Upper lobe of right lung (tissue), 1 donor: Measurements from ENCODE around the gene SUGCT. TPM values are rescaled to one million over a fixed set of nuclear protein-coding genes. Genes with fewer than 3 reads are reported as not detected.
"Not testable (repeated sequence)": the region's sequence is repeated elsewhere in the genome, so short reads cannot be mapped to it uniquely, and the experiment has no call there.

Experiments
- ATAC-seq: fragments of 200-7000 bp; cut with Tn5 transposase; one replicate; pipeline ENCODE4 v1.9.1; 2020; ENCODE audit warnings: mild to moderate bottlenecking, moderate library complexity
- DNase-seq: peaks from one replicate; pipeline ENCODE4 v3.0.0-alpha.2; 2020
- H3K27ac ChIP-seq: fragments of 200-600 bp; one replicate; pipeline ENCODE4 v1.8.0; 2022
- H3K27me3 ChIP-seq: fragments of 200-600 bp; one replicate; pipeline ENCODE4 v1.8.0; 2022; ENCODE audit warnings: mild to moderate bottlenecking
- H3K36me3 ChIP-seq: fragments of 200-600 bp; one replicate; pipeline ENCODE4 v1.8.0; 2022
- H3K4me1 ChIP-seq: fragments of 200-600 bp; one replicate; pipeline ENCODE4 v1.8.0; 2022
- H3K4me3 ChIP-seq: fragments of 200-600 bp; one replicate; pipeline ENCODE4 v1.8.0; 2022; ENCODE audit warnings: mild to moderate bottlenecking
- H3K9me3 ChIP-seq: fragments of 200-600 bp; one replicate; pipeline ENCODE4 v1.8.0; 2022
- CTCF ChIP-seq: fragments of 200-600 bp; IDR thresholded peaks from one replicate; pipeline ENCODE4 v1.8.0; 2022; ENCODE audit warnings: antibody characterized with exemption
- intact Hi-C: fragments of 100-400 bp; cut with DNase I; formaldehyde crosslinking; loops from one replicate; pipeline ENCODE4 v1.11.0; 2022
- total RNA-seq: library from RNA; stranded (reverse); fragmentation: NEBNext Ultra II Directional; extraction: Animal tissue kit (Norgen Biotek cat#: 25700); gene quantifications from one replicate; pipeline ENCODE4 v1.2.1, GENCODE V29; 2021
- donor health status: DM: no; HTN: yes; CAD: no; lungs with severe emphysema.

Gene SUGCT
- total RNA-seq, 1 donor from 2014 or later = 4.1 TPM

GRCh38 chr7:40135317-40135610 lies 459 bp downstream of the SUGCT start:
- Histone ChIP-seq H3K4me1 (peaks cover 29% of the 10 kb centered on the region), H3K9me3 (no peaks in the 10 kb centered on the region), H3K36me3 (peaks cover 4% of the 10 kb centered on the region), H3K27ac (peak overlapping the region; percentile 92), H3K4me3 (peak overlapping the region; percentile 97), H3K27me3 (no peaks in the 10 kb centered on the region)
- DNase-seq = no peak
- intact Hi-C loops = no loop called here
- no peak for ATAC-seq
- no peak for TF ChIP-seq CTCF

GRCh38 chr7:40137563-40137962 lies 2.8 kb downstream of the SUGCT start:
- no peaks in the 10 kb centered on the region for H3K9me3 ChIP-seq
- H3K27ac ChIP-seq = no peak overlapping the region
- H3K4me3 ChIP-seq = no peak overlapping the region
- DNase-seq (no peak), ATAC-seq (no peak)
- no peaks in the 10 kb centered on the region for H3K27me3 ChIP-seq
- TF ChIP-seq CTCF = no peak
- intact Hi-C loops = no loop called here
- peaks cover 11% of the 10 kb centered on the region for H3K4me1 ChIP-seq
- H3K36me3 ChIP-seq = peaks cover 3% of the 10 kb centered on the region

GRCh38 chr7:40138973-40139372 lies 4.2 kb downstream of the SUGCT start:
- no peaks in the 10 kb centered on the region for H3K36me3 ChIP-seq
- H3K9me3 ChIP-seq = no peaks in the 10 kb centered on the region
- no peak overlapping the region for H3K4me3 ChIP-seq
- no peak overlapping the region for H3K27ac ChIP-seq
- no peaks in the 10 kb centered on the region for H3K4me1 ChIP-seq
- no peaks in the 10 kb centered on the region for H3K27me3 ChIP-seq
- no peak for ATAC-seq
- intact Hi-C loops = no loop called here
- no peak for DNase-seq
- TF ChIP-seq CTCF = no peak

GRCh38 chr7:40139891-40140290 lies 5.1 kb downstream of the SUGCT start:
- H3K4me3 ChIP-seq, ATAC-seq, intact Hi-C loops, H3K36me3 ChIP-seq, H3K9me3 ChIP-seq, DNase-seq, H3K27me3 ChIP-seq, H3K27ac ChIP-seq, H3K4me1 ChIP-seq: not testable (repeated sequence)

- H3K27me3 ChIP-seq, H3K36me3 ChIP-seq, H3K9me3 ChIP-seq, ATAC-seq, DNase-seq, H3K4me3 ChIP-seq, H3K4me1 ChIP-seq, intact Hi-C loops, H3K27ac ChIP-seq: not testable (repeated sequence)
Observed at GRCh38 chr7:40141916-40142315, 7.1 kb downstream of the SUGCT start.

GRCh38 chr7:40145596-40146130 lies 10.9 kb downstream of the SUGCT start:
- H3K36me3 ChIP-seq, DNase-seq, H3K4me3 ChIP-seq, H3K27ac ChIP-seq, ATAC-seq, H3K9me3 ChIP-seq, H3K4me1 ChIP-seq, H3K27me3 ChIP-seq, intact Hi-C loops: not testable (repeated sequence)

- Histone ChIP-seq H3K36me3 (no peaks in the 10 kb centered on the region), H3K27me3 (no peaks in the 10 kb centered on the region), H3K27ac (no peak overlapping the region), H3K4me3 (no peak overlapping the region), H3K9me3 (no peaks in the 10 kb centered on the region), H3K4me1 (no peaks in the 10 kb centered on the region)
- intact Hi-C loops = no loop called here
- no peak for TF ChIP-seq CTCF
- no peak for DNase-seq
- no peak for ATAC-seq
Observed at GRCh38 chr7:40147371-40148246, 12.8 kb downstream of the SUGCT start.

GRCh38 chr7:40148247-40148580 lies 13.4 kb downstream of the SUGCT start:
- H3K4me3 ChIP-seq, H3K27ac ChIP-seq, H3K27me3 ChIP-seq, intact Hi-C loops, ATAC-seq, H3K36me3 ChIP-seq, H3K9me3 ChIP-seq, H3K4me1 ChIP-seq, DNase-seq: not testable (repeated sequence)
